H1 (cell line): ENCODE data around the gene MNX1. TPM values are rescaled to one million over a fixed set of nuclear protein-coding genes. Genes with fewer than 3 reads are reported as not detected.
A peak's percentile ranks its signal among the peaks of the same experiment; 100 is the strongest.

ENCODE experiments used
- CTCF ChIA-PET: fragments of 300-600 bp; sonication (Branson Sonifier 250); formaldehyde crosslinking; loops from one replicate; lab custom pipeline; 2021; ENCODE audit not compliant: partially characterized antibody; lab: Charles Lee
- POLR2A ChIA-PET: fragments of 300-600 bp; sonication (Branson Sonifier 250); formaldehyde crosslinking; loops from one replicate; lab custom pipeline; 2021; ENCODE audit warnings: inconsistent platforms; ENCODE audit not compliant: partially characterized antibody; lab: Charles Lee
- DNase-seq, 2 experiments: peaks; one replicate each; pipeline versions ENCODE4 v3.0.0 to v3.0.0-alpha.2; 2010 to 2022; ENCODE audit warnings: low spot score in 2 of 2, low read depth in 1 of 2, mixed read lengths in 1 of 2
- FAIRE-seq: peaks from 2 replicates; lab custom pipeline; 2011; peaks lifted over from hg19 to GRCh38; lab: Jason Lieb, UNC
- H2AFZ ChIP-seq: 2 replicates; pipeline ENCODE4 v1.8.1; 2012; ENCODE audit warnings: low read length, inconsistent platforms
- H2AK5ac ChIP-seq: 2 replicates; pipeline ENCODE4 v1.6.1; 2013; ENCODE audit warnings: low read depth, low read length
- H2BK120ac ChIP-seq: replicated peaks from 2 replicates; pipeline ENCODE3; 2013; ENCODE audit warnings: low read depth, low read length, inconsistent platforms
- H2BK12ac ChIP-seq: 2 replicates; pipeline ENCODE4 v1.6.1; 2013; ENCODE audit warnings: low read depth, low read length
- H2BK15ac ChIP-seq: 2 replicates; pipeline ENCODE4 v1.6.1; 2013; ENCODE audit warnings: low read length
- H2BK20ac ChIP-seq: 2 replicates; pipeline ENCODE4 v1.6.1; 2013; ENCODE audit warnings: low read length
- H2BK5ac ChIP-seq: 2 replicates; pipeline ENCODE4 v1.6.1; 2013; ENCODE audit warnings: low read depth, low read length
- H3K14ac ChIP-seq: 2 replicates; pipeline ENCODE4 v1.6.1; 2013; ENCODE audit warnings: inconsistent platforms; ENCODE audit not compliant: insufficient read length
- H3K18ac ChIP-seq: 2 replicates; pipeline ENCODE4 v1.6.1; 2013; ENCODE audit warnings: low read length; ENCODE audit errors: extremely low read depth
- H3K23ac ChIP-seq: 2 replicates; pipeline ENCODE4 v1.6.1; 2013; ENCODE audit warnings: inconsistent platforms; ENCODE audit not compliant: insufficient read length
- H3K23me2 ChIP-seq: 2 replicates; pipeline ENCODE4 v1.6.1; 2013; ENCODE audit warnings: low read depth, low read length
- H3K27ac ChIP-seq: 2 replicates; pipeline ENCODE4 v1.6.1; 2011; ENCODE audit warnings: low read depth, low read length, inconsistent platforms
- H3K27me3 ChIP-seq, 4 experiments: replicated peaks in 1 of 4; 1 replicate in 1 of 4; 2 replicates in 3 of 4; pipeline versions ENCODE4 v1.6.1 to v1.8.1; 2011 to 2013; ENCODE audit warnings: low read length in 3 of 4, mild to moderate bottlenecking in 3 of 4, inconsistent platforms in 2 of 4, mixed read lengths in 2 of 4, moderate library complexity in 1 of 4; ENCODE audit not compliant: control insufficient read depth in 3 of 4, insufficient read depth in 3 of 4; ENCODE audit errors: extremely low read depth in 1 of 4
- H3K36me3 ChIP-seq, 4 experiments: 2 replicates each; pipeline versions ENCODE4 v1.6.1 to v1.8.1; 2011 to 2013; ENCODE audit warnings: mild to moderate bottlenecking in 4 of 4, low read length in 3 of 4, moderate library complexity in 2 of 4, control low read depth in 1 of 4, inconsistent platforms in 1 of 4; ENCODE audit not compliant: insufficient read depth in 4 of 4, control insufficient read depth in 2 of 4
- H3K4ac ChIP-seq: replicated peaks from 2 replicates; pipeline ENCODE3; 2013; ENCODE audit warnings: low read length, low read depth, mixed read lengths, inconsistent platforms; ENCODE audit not compliant: insufficient read length
- H3K4me1 ChIP-seq, 4 experiments: replicated peaks in 1 of 4; 1 replicate in 1 of 4; 2 replicates in 3 of 4; pipeline versions ENCODE4 v1.6.1 to v1.8.1; 2011 to 2013; ENCODE audit warnings: low read length in 3 of 4, inconsistent platforms in 2 of 4, mixed read lengths in 1 of 4; ENCODE audit not compliant: insufficient read depth in 4 of 4, control insufficient read depth in 3 of 4
- H3K4me2 ChIP-seq, 2 experiments: 2 replicates each; pipeline versions ENCODE4 v1.6.1 to v1.8.1; 2011 to 2013; ENCODE audit warnings: low read depth in 2 of 2, low read length in 2 of 2, control low read depth in 1 of 2, inconsistent platforms in 1 of 2, mild to moderate bottlenecking in 1 of 2; ENCODE audit not compliant: insufficient read depth in 1 of 2
- H3K4me3 ChIP-seq, 4 experiments: fragments of 200-600, 300-600 bp in 1 of 4; sonication (generic), shearing (Covaris generic), sonication (Bioruptor Twin) in 1 of 4; 2 replicates each; pipeline versions ENCODE4 v1.5.1 to v1.8.1; 2011 to 2016; ENCODE audit warnings: low read length in 4 of 4, low read depth in 3 of 4, control low read depth in 2 of 4, inconsistent platforms in 2 of 4, mild to moderate bottlenecking in 2 of 4, mixed read lengths in 1 of 4, moderate library complexity in 1 of 4; ENCODE audit not compliant: insufficient read depth in 2 of 4; ENCODE audit errors: extremely low read depth in 1 of 4
- H3K56ac ChIP-seq: replicated peaks from 2 replicates; pipeline ENCODE3; 2013; ENCODE audit warnings: low read depth, mild to moderate bottlenecking, mixed read lengths, low read length, inconsistent platforms; ENCODE audit not compliant: insufficient read length
- H3K79me1 ChIP-seq: 2 replicates; pipeline ENCODE4 v1.6.1; 2013; ENCODE audit warnings: low read depth, low read length, control low read depth
- H3K79me2 ChIP-seq, 2 experiments: 2 replicates each; pipeline versions ENCODE4 v1.6.1 to v1.8.1; 2012 to 2013; ENCODE audit warnings: low read length in 2 of 2, mild to moderate bottlenecking in 2 of 2, inconsistent platforms in 1 of 2; ENCODE audit not compliant: insufficient read depth in 2 of 2, control insufficient read depth in 1 of 2
- H3K9ac ChIP-seq, 4 experiments: replicated peaks in 1 of 4; 1 replicate in 1 of 4; 2 replicates in 3 of 4; pipeline versions ENCODE4 v1.6.1 to v1.8.1; 2011 to 2013; ENCODE audit warnings: low read depth in 3 of 4, low read length in 3 of 4, control low read depth in 2 of 4, mild to moderate bottlenecking in 2 of 4, moderate library complexity in 2 of 4, inconsistent platforms in 1 of 4; ENCODE audit errors: extremely low read depth in 1 of 4
- H3K9me3 ChIP-seq, 2 experiments: 2 replicates each; pipeline versions ENCODE4 v1.6.1 to v1.8.1; 2012 to 2013; ENCODE audit warnings: mild to moderate bottlenecking in 2 of 2, moderate library complexity in 2 of 2, control low read depth in 1 of 2, inconsistent platforms in 1 of 2, low read depth in 1 of 2, low read length in 1 of 2, mixed read lengths in 1 of 2; ENCODE audit not compliant: insufficient read depth in 2 of 2
- H4K20me1 ChIP-seq, 2 experiments: replicated peaks in 1 of 2; 2 replicates each; pipeline versions ENCODE3 to v1.8.1; 2011 to 2013; ENCODE audit warnings: inconsistent platforms in 2 of 2, low read length in 2 of 2, mild to moderate bottlenecking in 1 of 2; ENCODE audit not compliant: insufficient read depth in 2 of 2, control insufficient read depth in 1 of 2
- H4K5ac ChIP-seq: 2 replicates; pipeline ENCODE4 v1.6.1; 2013; ENCODE audit warnings: low read length, low read depth, mixed read lengths, inconsistent platforms; ENCODE audit not compliant: insufficient read length
- H4K8ac ChIP-seq: 2 replicates; pipeline ENCODE4 v1.8.0; 2013; ENCODE audit warnings: mild to moderate bottlenecking, moderate library complexity, low read length, inconsistent platforms; ENCODE audit not compliant: insufficient read depth; ENCODE audit errors: extremely low read depth
- H4K91ac ChIP-seq: replicated peaks from 2 replicates; pipeline ENCODE3; 2013; ENCODE audit warnings: low read length, mixed read lengths, inconsistent platforms; ENCODE audit not compliant: insufficient read length
- RNF2 ChIP-seq: fragments of 200-900, 300-1000 bp; sonication (generic); IDR thresholded peaks from 2 replicates; pipeline ENCODE4 v1.7.1; 2016; ENCODE audit warnings: borderline replicate concordance, low read depth, mild to moderate bottlenecking, antibody characterized with exemption, low read length; ENCODE audit not compliant: poor library complexity, severe bottlenecking; ENCODE audit errors: missing control alignments
- SP4 ChIP-seq: IDR thresholded peaks from 2 replicates; pipeline ENCODE4 v1.6.1; 2012; ENCODE audit warnings: low read length, inconsistent platforms
- WGBS, 2 experiments: shearing (Covaris generic) in 1 of 2; methylation state at CpG; one replicate each; pipeline versions ENCODE4 v1.1.6 to v1.1.7; 2013 to 2015; ENCODE audit warnings: low lambda C conversion rate in 2 of 2, mixed read lengths in 2 of 2, inconsistent platforms in 1 of 2, low coverage in 1 of 2, missing lambda C conversion rate in 1 of 2; ENCODE audit not compliant: insufficient replicate concordance in 2 of 2, insufficient coverage in 1 of 2, insufficient read length in 1 of 2; ENCODE audit errors: extremely low coverage in 1 of 2, missing lambda C conversion rate in 1 of 2; 5-methylcytosine and 5-hydroxymethylcytosine counted together
- polyA plus RNA-seq, 7 experiments: library from polyadenylated mRNA; depleted of rRNA in 3 of 7; stranded (reverse) in 5 of 7; unstranded in 2 of 7; fragments of >200 nt in 5 of 7; fragments of 200-250 nt in 2 of 7; gene quantifications; 1 replicate in 5 of 7; 2 replicates in 1 of 7; 4 replicates in 1 of 7; pipeline versions ENCODE4 v1.2.1 to v1.2.3, GENCODE V29; 2011 to 2013; ENCODE audit warnings: missing spikeins in 2 of 7, mixed read lengths in 2 of 7
- total RNA-seq: library from RNA; stranded (reverse); fragmentation: NEBNext Ultra II Directional; extraction: Animal tissue kit (Norgen Biotek cat#: 25700); gene quantifications from 2 replicates; pipeline ENCODE4 v1.2.1, GENCODE V29; 2021

MNX1 gene
- total and polyA plus RNA-seq, 2 of the 8 experiments (the other 6 are each of a cell fraction or from before 2014, with no cell fraction given), result 0.39 TPM; not detected in 1

GRCh38 chr7:157017603-157018327 is 7.3 kb upstream of the MNX1 start:
- peak overlapping the region; percentile 18 to 56; a peak in 3 of 4 replicates for H3K4me2 ChIP-seq
- FAIRE-seq, result no peak

More at GRCh38 chr7:157017603-157018327, 7.3 kb upstream of the MNX1 start:
- H3K27me3 ChIP-seq, result peaks cover 92 to 100% (median 98%) of the 10 kb centered on the region in 4 experiments
- H4K91ac ChIP-seq, result no peak overlapping the region
- peaks cover 0 to 5% (median 0%) of the 10 kb centered on the region in 4 experiments; a peak in 1 of 8 replicates for H3K36me3 ChIP-seq
- TF ChIP-seq RNF2, result peak; percentile 3
- no peak for TF ChIP-seq SP4
- H4K5ac ChIP-seq, result no peak overlapping the region
- H4K8ac ChIP-seq, result peak overlapping the region; percentile 42; the same call in 1 of the 2 replicates
- DNase-seq, result peak in 1 of 2 experiments; percentile 69
- no peak overlapping the region for H3K23ac ChIP-seq
- peak overlapping the region; percentile 75; the same call in 1 of the 2 replicates for H2BK12ac ChIP-seq
- H2AK5ac ChIP-seq, result no peak overlapping the region
- H3K27ac ChIP-seq, result no peak overlapping the region
- H3K56ac ChIP-seq, result no peak overlapping the region
- WGBS, 2 experiments, result 5% methylated on average over 31 of the region's 48 CpGs; no CpG with 5 or more reads in 1 of the 2 experiments
- H3K18ac ChIP-seq, result peak overlapping the region; percentile 38; the same call in 1 of the 2 replicates
- no peak overlapping the region; the same call in 1 of the 2 replicates for H2BK5ac ChIP-seq
- H2BK20ac ChIP-seq, result no peak overlapping the region
- H3K4ac ChIP-seq, result no peak overlapping the region
- no peaks in the 10 kb centered on the region for H3K79me1 ChIP-seq
- H2BK15ac ChIP-seq, result no peak overlapping the region
- no peak overlapping the region for H3K9ac ChIP-seq
- H2BK120ac ChIP-seq, result no peak overlapping the region
- ChIA-PET CTCF (interaction anchor here (1.4 to 1.8 kb wide), 2 partner anchors 11 to 118 kb away, joined by 3 to 6 read pairs; no protein-coding TSS in a partner anchor), POLR2A (interaction anchor here (1.7 to 3.6 kb wide), 2 partner anchors 8 to 12 kb away, joined by 8 to 15 read pairs; partner anchors contain the start of gene MNX1)
- peak overlapping the region in 1 of 4 experiments; percentile 44; a peak in 1 of 8 replicates for H3K4me3 ChIP-seq
- peaks cover 14 to 63% (median 32%) of the 10 kb centered on the region in 4 experiments for H3K4me1 ChIP-seq
- peaks cover 11 to 30% of the 10 kb centered on the region in 2 experiments for H4K20me1 ChIP-seq
- H3K23me2 ChIP-seq, result peaks cover 4% of the 10 kb centered on the region; the same call in 1 of the 2 replicates
- no peaks in the 10 kb centered on the region for H3K9me3 ChIP-seq
- no peak overlapping the region for H2AFZ ChIP-seq
- no peaks in the 10 kb centered on the region for H3K79me2 ChIP-seq
- H3K14ac ChIP-seq, result no peak overlapping the region
